WTC11 (cell line): ENCODE results near the gene FGFRL1. TPM values are rescaled to one million over a fixed set of nuclear protein-coding genes. Genes with fewer than 3 reads are reported as not detected.

Experiments
- ARID4B ChIP-seq: sonication (generic); formaldehyde crosslinking; IDR thresholded peaks from 2 replicates; pipeline ENCODE4 v1.8.0; 2023; ENCODE audit warnings: missing genetic modification reagents, mild to moderate bottlenecking, borderline replicate concordance
- CBFB ChIP-seq: sonication (generic); formaldehyde crosslinking; IDR thresholded peaks from 2 replicates; pipeline ENCODE4 v1.8.1; 2022; ENCODE audit warnings: mild to moderate bottlenecking, low read depth, missing genetic modification reagents
- ELF4 ChIP-seq: sonication (generic); formaldehyde crosslinking; IDR thresholded peaks from 2 replicates; pipeline ENCODE4 v1.8.1; 2022; ENCODE audit warnings: low read depth, mild to moderate bottlenecking, moderate library complexity, missing genetic modification reagents
- ETV6 ChIP-seq: sonication (generic); formaldehyde crosslinking; IDR thresholded peaks from 2 replicates; pipeline ENCODE4 v1.8.1; 2022; ENCODE audit warnings: mild to moderate bottlenecking, missing genetic modification reagents
- JUN ChIP-seq: sonication (generic); formaldehyde crosslinking; IDR thresholded peaks from 2 replicates; pipeline ENCODE4 v1.8.0; 2023; ENCODE audit warnings: mild to moderate bottlenecking, missing genetic modification reagents
- NFYB ChIP-seq: sonication (generic); formaldehyde crosslinking; conservative IDR thresholded peaks from 2 replicates; pipeline ENCODE4 v1.8.0; 2022; ENCODE audit warnings: low read depth, missing genetic modification reagents
- RORB ChIP-seq: fragments of 250-450 bp; sonication (Bioruptor Pico); IDR thresholded peaks from 2 replicates; pipeline ENCODE4 v1.9.0; 2021; ENCODE audit warnings: mild to moderate bottlenecking
- SMAD4 ChIP-seq: sonication (generic); formaldehyde crosslinking; IDR thresholded peaks from 2 replicates; pipeline ENCODE4 v1.8.0; 2022; ENCODE audit warnings: mild to moderate bottlenecking, missing genetic modification reagents
- TEAD1 ChIP-seq: sonication (generic); formaldehyde crosslinking; IDR thresholded peaks from 2 replicates; pipeline ENCODE4 v1.8.0; 2022; ENCODE audit warnings: mild to moderate bottlenecking, missing genetic modification reagents
- ZNF219 ChIP-seq: sonication (generic); formaldehyde crosslinking; IDR thresholded peaks from 2 replicates; pipeline ENCODE4 v1.8.0; 2023; ENCODE audit warnings: missing genetic modification reagents, mild to moderate bottlenecking, borderline replicate concordance
- ZNF232 ChIP-seq: sonication (generic); formaldehyde crosslinking; IDR thresholded peaks from 2 replicates; pipeline ENCODE4 v1.8.0; 2022; ENCODE audit warnings: mild to moderate bottlenecking, missing genetic modification reagents
- ZNF263 ChIP-seq: sonication (generic); formaldehyde crosslinking; IDR thresholded peaks from 2 replicates; pipeline ENCODE4 v1.8.1; 2022; ENCODE audit warnings: low read depth, mild to moderate bottlenecking, moderate library complexity, missing genetic modification reagents
- ZNF396 ChIP-seq: fragments of 250-450 bp; sonication (Bioruptor Pico); IDR thresholded peaks from 2 replicates; pipeline ENCODE4 v1.8.0; 2021; ENCODE audit warnings: mild to moderate bottlenecking, moderate library complexity, borderline replicate concordance
- ZNF532 ChIP-seq: fragments of 250-450 bp; sonication (Bioruptor Pico); IDR thresholded peaks from 2 replicates; pipeline ENCODE4 v1.9.0; 2021; ENCODE audit warnings: mild to moderate bottlenecking, borderline replicate concordance
- ZNF671 ChIP-seq: fragments of 250-450 bp; sonication (Bioruptor Pico); IDR thresholded peaks from 2 replicates; pipeline ENCODE4 v1.8.0; 2021; ENCODE audit warnings: mild to moderate bottlenecking
- total RNA-seq: library from RNA; stranded (reverse); gene quantifications from 3 replicates; pipeline ENCODE4 v1.2.3, GENCODE V29; 2021
- TF ChIP-seq, protein P1 (sequence below): sonication (generic); formaldehyde crosslinking; IDR thresholded peaks from 2 replicates; pipeline ENCODE4 v1.8.0; 2022; ENCODE audit warnings: mild to moderate bottlenecking, missing genetic modification reagents
- TF ChIP-seq, protein P2 (sequence below): fragments of 250-450 bp; sonication (Bioruptor Pico); IDR thresholded peaks from 2 replicates; pipeline ENCODE4 v1.9.0; 2021; ENCODE audit warnings: mild to moderate bottlenecking
- TF ChIP-seq, protein P3 (sequence below): sonication (generic); formaldehyde crosslinking; IDR thresholded peaks from 2 replicates; pipeline ENCODE4 v1.8.1; 2023; ENCODE audit warnings: mild to moderate bottlenecking, moderate library complexity, missing genetic modification reagents
- TF ChIP-seq, protein P4 (sequence below): sonication (generic); formaldehyde crosslinking; conservative IDR thresholded peaks from 2 replicates; pipeline ENCODE4 v1.8.1; 2023; ENCODE audit warnings: mild to moderate bottlenecking, low read depth, missing genetic modification reagents, moderate library complexity
- TF ChIP-seq, protein P5 (sequence below): sonication (generic); formaldehyde crosslinking; IDR thresholded peaks from 2 replicates; pipeline ENCODE4 v1.8.1; 2023; ENCODE audit warnings: mild to moderate bottlenecking, missing genetic modification reagents, moderate library complexity
- TF ChIP-seq, protein P6 (sequence below): sonication (generic); formaldehyde crosslinking; IDR thresholded peaks from 2 replicates; pipeline ENCODE4 v1.8.1; 2022; ENCODE audit warnings: mild to moderate bottlenecking, moderate library complexity, missing genetic modification reagents

FGFRL1 gene
- total RNA-seq, 1 experiment from 2014 or later, result 25.9 TPM

DNA sequence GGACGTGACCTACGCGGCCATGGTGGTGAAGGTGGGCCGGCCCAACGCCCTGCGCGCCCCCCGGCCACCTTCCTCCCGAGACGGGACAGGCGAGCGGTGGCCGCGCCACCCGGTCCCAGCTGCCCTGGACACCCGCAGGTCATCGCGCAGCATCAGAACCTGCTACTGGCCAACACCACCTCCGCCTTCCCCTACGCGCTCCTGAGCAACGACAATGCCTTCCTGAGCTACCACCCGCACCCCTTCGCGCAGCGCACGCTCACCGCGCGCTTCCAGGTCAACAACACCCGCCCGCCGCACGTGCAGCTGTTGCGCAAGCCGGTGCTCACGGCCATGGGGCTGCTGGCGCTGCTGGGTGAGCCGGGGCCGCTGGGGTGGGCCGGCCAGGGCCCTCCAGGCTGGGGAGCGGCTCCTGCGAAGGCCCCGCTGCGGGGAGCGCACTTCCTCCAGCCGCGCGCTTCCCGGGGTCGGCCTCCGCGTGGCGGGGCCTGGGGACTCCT lies 9.2 kb upstream of the FGFRL1 start (continued):
- no peak for TF ChIP-seq JUN (CRISPR knock-in tag)
- no peak for TF ChIP-seq ELF4 (CRISPR knock-in tag)
- no peak; the same call in 1 of the 2 replicates for TF ChIP-seq NFYB (CRISPR knock-in tag)
- TF ChIP-seq, protein P1, sequence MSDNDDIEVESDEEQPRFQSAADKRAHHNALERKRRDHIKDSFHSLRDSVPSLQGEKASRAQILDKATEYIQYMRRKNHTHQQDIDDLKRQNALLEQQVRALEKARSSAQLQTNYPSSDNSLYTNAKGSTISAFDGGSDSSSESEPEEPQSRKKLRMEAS (CRISPR knock-in tag), result peak; percentile 96
- TF ChIP-seq, protein P2, sequence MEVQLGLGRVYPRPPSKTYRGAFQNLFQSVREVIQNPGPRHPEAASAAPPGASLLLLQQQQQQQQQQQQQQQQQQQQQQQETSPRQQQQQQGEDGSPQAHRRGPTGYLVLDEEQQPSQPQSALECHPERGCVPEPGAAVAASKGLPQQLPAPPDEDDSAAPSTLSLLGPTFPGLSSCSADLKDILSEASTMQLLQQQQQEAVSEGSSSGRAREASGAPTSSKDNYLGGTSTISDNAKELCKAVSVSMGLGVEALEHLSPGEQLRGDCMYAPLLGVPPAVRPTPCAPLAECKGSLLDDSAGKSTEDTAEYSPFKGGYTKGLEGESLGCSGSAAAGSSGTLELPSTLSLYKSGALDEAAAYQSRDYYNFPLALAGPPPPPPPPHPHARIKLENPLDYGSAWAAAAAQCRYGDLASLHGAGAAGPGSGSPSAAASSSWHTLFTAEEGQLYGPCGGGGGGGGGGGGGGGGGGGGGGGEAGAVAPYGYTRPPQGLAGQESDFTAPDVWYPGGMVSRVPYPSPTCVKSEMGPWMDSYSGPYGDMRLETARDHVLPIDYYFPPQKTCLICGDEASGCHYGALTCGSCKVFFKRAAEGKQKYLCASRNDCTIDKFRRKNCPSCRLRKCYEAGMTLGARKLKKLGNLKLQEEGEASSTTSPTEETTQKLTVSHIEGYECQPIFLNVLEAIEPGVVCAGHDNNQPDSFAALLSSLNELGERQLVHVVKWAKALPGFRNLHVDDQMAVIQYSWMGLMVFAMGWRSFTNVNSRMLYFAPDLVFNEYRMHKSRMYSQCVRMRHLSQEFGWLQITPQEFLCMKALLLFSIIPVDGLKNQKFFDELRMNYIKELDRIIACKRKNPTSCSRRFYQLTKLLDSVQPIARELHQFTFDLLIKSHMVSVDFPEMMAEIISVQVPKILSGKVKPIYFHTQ, result no peak
- TF ChIP-seq CBFB (CRISPR knock-in tag), result no peak
- TF ChIP-seq ARID4B (CRISPR knock-in tag), result peak; percentile 88
- no peak for TF ChIP-seq RORB (CRISPR knock-in tag)
- TF ChIP-seq, protein P3, sequence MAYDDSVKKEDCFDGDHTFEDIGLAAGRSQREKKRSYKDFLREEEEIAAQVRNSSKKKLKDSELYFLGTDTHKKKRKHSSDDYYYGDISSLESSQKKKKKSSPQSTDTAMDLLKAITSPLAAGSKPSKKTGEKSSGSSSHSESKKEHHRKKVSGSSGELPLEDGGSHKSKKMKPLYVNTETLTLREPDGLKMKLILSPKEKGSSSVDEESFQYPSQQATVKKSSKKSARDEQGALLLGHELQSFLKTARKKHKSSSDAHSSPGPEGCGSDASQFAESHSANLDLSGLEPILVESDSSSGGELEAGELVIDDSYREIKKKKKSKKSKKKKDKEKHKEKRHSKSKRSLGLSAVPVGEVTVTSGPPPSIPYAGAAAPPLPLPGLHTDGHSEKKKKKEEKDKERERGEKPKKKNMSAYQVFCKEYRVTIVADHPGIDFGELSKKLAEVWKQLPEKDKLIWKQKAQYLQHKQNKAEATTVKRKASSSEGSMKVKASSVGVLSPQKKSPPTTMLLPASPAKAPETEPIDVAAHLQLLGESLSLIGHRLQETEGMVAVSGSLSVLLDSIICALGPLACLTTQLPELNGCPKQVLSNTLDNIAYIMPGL (CRISPR knock-in tag), result 0 out of 2 replicates have a peak, but pooled peaks have one; percentile 64
- no peak for TF ChIP-seq ZNF671
- TF ChIP-seq ZNF396 (CRISPR knock-in tag), result no peak
- TF ChIP-seq ZNF219 (CRISPR knock-in tag), result no peak
- peak; percentile 90 for TF ChIP-seq ETV6 (CRISPR knock-in tag)
- no peak for TF ChIP-seq ZNF532
- TF ChIP-seq, protein P4, sequence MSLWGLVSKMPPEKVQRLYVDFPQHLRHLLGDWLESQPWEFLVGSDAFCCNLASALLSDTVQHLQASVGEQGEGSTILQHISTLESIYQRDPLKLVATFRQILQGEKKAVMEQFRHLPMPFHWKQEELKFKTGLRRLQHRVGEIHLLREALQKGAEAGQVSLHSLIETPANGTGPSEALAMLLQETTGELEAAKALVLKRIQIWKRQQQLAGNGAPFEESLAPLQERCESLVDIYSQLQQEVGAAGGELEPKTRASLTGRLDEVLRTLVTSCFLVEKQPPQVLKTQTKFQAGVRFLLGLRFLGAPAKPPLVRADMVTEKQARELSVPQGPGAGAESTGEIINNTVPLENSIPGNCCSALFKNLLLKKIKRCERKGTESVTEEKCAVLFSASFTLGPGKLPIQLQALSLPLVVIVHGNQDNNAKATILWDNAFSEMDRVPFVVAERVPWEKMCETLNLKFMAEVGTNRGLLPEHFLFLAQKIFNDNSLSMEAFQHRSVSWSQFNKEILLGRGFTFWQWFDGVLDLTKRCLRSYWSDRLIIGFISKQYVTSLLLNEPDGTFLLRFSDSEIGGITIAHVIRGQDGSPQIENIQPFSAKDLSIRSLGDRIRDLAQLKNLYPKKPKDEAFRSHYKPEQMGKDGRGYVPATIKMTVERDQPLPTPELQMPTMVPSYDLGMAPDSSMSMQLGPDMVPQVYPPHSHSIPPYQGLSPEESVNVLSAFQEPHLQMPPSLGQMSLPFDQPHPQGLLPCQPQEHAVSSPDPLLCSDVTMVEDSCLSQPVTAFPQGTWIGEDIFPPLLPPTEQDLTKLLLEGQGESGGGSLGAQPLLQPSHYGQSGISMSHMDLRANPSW (CRISPR knock-in tag), result no peak
- TF ChIP-seq TEAD1 (CRISPR knock-in tag), result peak; percentile 68; the same call in 1 of the 2 replicates
- TF ChIP-seq, protein P5, sequence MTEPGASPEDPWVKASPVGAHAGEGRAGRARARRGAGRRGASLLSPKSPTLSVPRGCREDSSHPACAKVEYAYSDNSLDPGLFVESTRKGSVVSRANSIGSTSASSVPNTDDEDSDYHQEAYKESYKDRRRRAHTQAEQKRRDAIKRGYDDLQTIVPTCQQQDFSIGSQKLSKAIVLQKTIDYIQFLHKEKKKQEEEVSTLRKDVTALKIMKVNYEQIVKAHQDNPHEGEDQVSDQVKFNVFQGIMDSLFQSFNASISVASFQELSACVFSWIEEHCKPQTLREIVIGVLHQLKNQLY (CRISPR knock-in tag), result no peak
- no peak for TF ChIP-seq SMAD4
- TF ChIP-seq ZNF263, result no peak
- no peak for TF ChIP-seq ZNF232 (CRISPR knock-in tag)
- TF ChIP-seq, protein P6, sequence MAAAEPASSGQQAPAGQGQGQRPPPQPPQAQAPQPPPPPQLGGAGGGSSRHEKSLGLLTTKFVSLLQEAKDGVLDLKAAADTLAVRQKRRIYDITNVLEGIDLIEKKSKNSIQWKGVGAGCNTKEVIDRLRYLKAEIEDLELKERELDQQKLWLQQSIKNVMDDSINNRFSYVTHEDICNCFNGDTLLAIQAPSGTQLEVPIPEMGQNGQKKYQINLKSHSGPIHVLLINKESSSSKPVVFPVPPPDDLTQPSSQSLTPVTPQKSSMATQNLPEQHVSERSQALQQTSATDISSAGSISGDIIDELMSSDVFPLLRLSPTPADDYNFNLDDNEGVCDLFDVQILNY (CRISPR knock-in tag), result 0 out of 2 replicates have a peak, but pooled peaks have one; percentile 29
